Endodermal cell (in vitro differentiated cells): ENCODE data around the gene FOS. TPM values are rescaled to one million over a fixed set of nuclear protein-coding genes. Genes with fewer than 3 reads are reported as not detected.

ENCODE experiments used
- DNase-seq: peaks from one replicate; pipeline ENCODE4 v3.0.0-alpha.2; 2017
- H3K27ac ChIP-seq: 2 replicates; pipeline ENCODE4 v1.5.1; 2013; ENCODE audit warnings: mild to moderate bottlenecking, low read depth, low read length, moderate library complexity
- H3K27me3 ChIP-seq: 2 replicates; pipeline ENCODE4 v1.6.1; 2013; ENCODE audit warnings: mild to moderate bottlenecking, low read length, moderate library complexity; ENCODE audit not compliant: insufficient read depth, control insufficient read depth, poor library complexity, severe bottlenecking
- H3K36me3 ChIP-seq: 2 replicates; pipeline ENCODE4 v1.7.0; 2013; ENCODE audit warnings: mild to moderate bottlenecking, low read length, moderate library complexity; ENCODE audit not compliant: control insufficient read depth, insufficient read depth
- H3K4me1 ChIP-seq: one replicate; pipeline ENCODE4 v1.7.0; 2013; ENCODE audit warnings: low read length; ENCODE audit not compliant: control insufficient read depth, insufficient read depth
- H3K4me3 ChIP-seq: 2 replicates; pipeline ENCODE4 v1.5.1; 2013; ENCODE audit warnings: mild to moderate bottlenecking, low read length, moderate library complexity
- H3K9ac ChIP-seq: 2 replicates; pipeline ENCODE4 v1.6.1; 2013; ENCODE audit warnings: mild to moderate bottlenecking, low read length, moderate library complexity; ENCODE audit not compliant: poor library complexity, severe bottlenecking; ENCODE audit errors: extremely low read depth
- H3K9me3 ChIP-seq: 2 replicates; pipeline ENCODE4 v1.6.1; 2013; ENCODE audit warnings: mild to moderate bottlenecking, low read length, moderate library complexity; ENCODE audit not compliant: control insufficient read depth
- H3K27ac Mint-ChIP-seq: 2 replicates; pipeline ENCODE4 v1.8.0; 2020; ENCODE audit warnings: mixed read lengths
- H3K27me3 Mint-ChIP-seq: 2 replicates; pipeline ENCODE4 v1.8.0; 2021; ENCODE audit warnings: mild to moderate bottlenecking, mixed read lengths; ENCODE audit not compliant: insufficient read depth
- H3K36me3 Mint-ChIP-seq: 2 replicates; pipeline ENCODE4 v1.8.0; 2020; ENCODE audit warnings: low read depth, mixed read lengths
- H3K4me1 Mint-ChIP-seq: 2 replicates; pipeline ENCODE4 v1.8.0; 2020; ENCODE audit warnings: mixed read lengths
- H3K4me3 Mint-ChIP-seq: 2 replicates; pipeline ENCODE4 v1.8.0; 2020; ENCODE audit warnings: mild to moderate bottlenecking, moderate library complexity, mixed read lengths
- H3K9me3 Mint-ChIP-seq: 2 replicates; pipeline ENCODE4 v1.8.0; 2020; ENCODE audit warnings: mild to moderate bottlenecking, mixed read lengths
- CTCF ChIP-seq: fragments of 200-600 bp; sonication (generic); conservative IDR thresholded peaks from 2 replicates; pipeline ENCODE4 v1.5.0; 2021; ENCODE audit warnings: antibody characterized with exemption, mild to moderate bottlenecking
- WGBS, 2 experiments: methylation state at CpG; one replicate each; pipeline versions ENCODE4 v1.1.5 to v1.1.7; 2013; ENCODE audit warnings: missing lambda C conversion rate in 2 of 2, mixed read lengths in 1 of 2; ENCODE audit not compliant: insufficient coverage in 1 of 2, insufficient read length in 1 of 2; 5-methylcytosine and 5-hydroxymethylcytosine counted together
- total RNA-seq, 2 donors: library from RNA; stranded (reverse); fragmentation: NEBNext Ultra II Directional in 1 of 2; extraction: Animal tissue kit (Norgen Biotek cat#: 25700) in 1 of 2; gene quantifications; 2 replicates in 1 of 2; 3 replicates in 1 of 2; pipeline ENCODE4 v1.2.1, GENCODE V29; 2021

FOS gene
- total RNA-seq, 2 donors from 2014 or later, result 10.3 to 14.0 TPM

DNA sequence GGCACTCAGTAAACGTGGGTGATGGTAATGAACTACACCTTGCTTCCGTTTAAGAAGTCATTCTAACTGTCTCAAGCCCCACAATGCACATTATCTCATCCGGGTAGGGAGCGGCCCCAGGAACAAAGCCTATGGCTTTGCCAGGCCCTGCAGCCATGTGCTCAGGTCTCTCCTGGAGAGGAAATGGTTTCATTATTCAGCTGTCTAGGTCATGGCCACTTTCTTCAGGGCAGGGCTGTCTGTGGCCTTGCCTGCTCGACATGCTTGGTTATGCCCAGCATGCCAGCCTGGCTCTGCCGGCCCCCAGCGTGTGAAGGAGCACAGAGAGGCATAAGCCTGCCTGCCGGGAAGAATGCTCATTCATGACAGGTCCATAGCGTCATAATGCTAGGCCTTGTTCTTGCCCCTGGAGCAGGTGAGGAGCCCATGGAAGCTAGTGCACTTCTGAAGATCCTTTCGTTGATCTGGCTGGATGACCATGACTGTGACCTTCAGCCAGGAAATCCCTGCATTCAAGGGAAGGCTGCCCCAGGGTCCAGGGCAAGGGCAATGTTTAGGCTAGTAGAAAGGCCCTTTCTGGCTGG, 26.3 kb upstream of the FOS start:
- Mint-ChIP-seq H3K27me3 (no peaks in the 10 kb centered on the region), H3K9me3 (no peaks in the 10 kb centered on the region), H3K4me1 (peaks cover 21% of the 10 kb centered on the region), H3K4me3 (no peak overlapping the region), H3K36me3 (no peaks in the 10 kb centered on the region), H3K27ac (no peak overlapping the region)
- H3K9me3 ChIP-seq, result no peaks in the 10 kb centered on the region
- no peaks in the 10 kb centered on the region for H3K27me3 ChIP-seq
- H3K4me1 ChIP-seq, result no peaks in the 10 kb centered on the region
- H3K27ac ChIP-seq, result no peak overlapping the region
- no peak for TF ChIP-seq CTCF
- DNase-seq, result no peak
- no peaks in the 10 kb centered on the region for H3K36me3 ChIP-seq
- no peak overlapping the region for H3K4me3 ChIP-seq
- H3K9ac ChIP-seq, result no peak overlapping the region
- 92 to 94% methylated on average over 4 to 10 of the region's 10 CpGs for WGBS, 2 experiments

DNA sequence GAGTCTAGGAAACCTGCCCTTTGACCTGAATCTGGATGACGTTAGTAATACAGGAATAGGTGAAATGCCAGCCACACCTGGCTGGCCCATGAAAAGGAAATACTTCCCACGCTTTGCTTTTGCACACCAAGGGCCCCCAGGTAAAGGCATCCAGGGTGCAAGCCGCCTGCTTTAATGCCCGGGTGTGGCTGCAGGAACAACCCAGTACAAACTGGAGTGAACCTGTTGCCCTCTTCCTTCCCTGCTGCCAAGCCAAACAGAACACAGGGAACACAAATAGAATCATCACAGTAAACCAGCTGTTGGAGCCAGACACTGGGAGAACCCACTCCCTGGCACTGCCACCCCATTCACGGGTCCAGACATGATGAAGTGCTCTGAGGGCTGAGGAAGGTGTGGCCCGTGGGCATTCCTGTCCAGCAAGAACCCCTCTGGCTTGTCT, 24.2 kb upstream of the FOS start:
- Histone ChIP-seq H3K36me3 (no peaks in the 10 kb centered on the region), H3K9ac (no peak overlapping the region), H3K9me3 (no peaks in the 10 kb centered on the region), H3K27ac (no peak overlapping the region), H3K4me3 (no peak overlapping the region), H3K27me3 (no peaks in the 10 kb centered on the region), H3K4me1 (no peaks in the 10 kb centered on the region)
- WGBS, 2 experiments, result 88 to 100% methylated on average over 3 to 6 of the region's 6 CpGs
- no peaks in the 10 kb centered on the region for H3K27me3 Mint-ChIP-seq
- no peak overlapping the region for H3K27ac Mint-ChIP-seq
- no peak for TF ChIP-seq CTCF
- H3K36me3 Mint-ChIP-seq, result no peaks in the 10 kb centered on the region
- no peak for DNase-seq
- peaks cover 29% of the 10 kb centered on the region for H3K4me1 Mint-ChIP-seq
- H3K4me3 Mint-ChIP-seq, result no peak overlapping the region
- H3K9me3 Mint-ChIP-seq, result no peaks in the 10 kb centered on the region

DNA sequence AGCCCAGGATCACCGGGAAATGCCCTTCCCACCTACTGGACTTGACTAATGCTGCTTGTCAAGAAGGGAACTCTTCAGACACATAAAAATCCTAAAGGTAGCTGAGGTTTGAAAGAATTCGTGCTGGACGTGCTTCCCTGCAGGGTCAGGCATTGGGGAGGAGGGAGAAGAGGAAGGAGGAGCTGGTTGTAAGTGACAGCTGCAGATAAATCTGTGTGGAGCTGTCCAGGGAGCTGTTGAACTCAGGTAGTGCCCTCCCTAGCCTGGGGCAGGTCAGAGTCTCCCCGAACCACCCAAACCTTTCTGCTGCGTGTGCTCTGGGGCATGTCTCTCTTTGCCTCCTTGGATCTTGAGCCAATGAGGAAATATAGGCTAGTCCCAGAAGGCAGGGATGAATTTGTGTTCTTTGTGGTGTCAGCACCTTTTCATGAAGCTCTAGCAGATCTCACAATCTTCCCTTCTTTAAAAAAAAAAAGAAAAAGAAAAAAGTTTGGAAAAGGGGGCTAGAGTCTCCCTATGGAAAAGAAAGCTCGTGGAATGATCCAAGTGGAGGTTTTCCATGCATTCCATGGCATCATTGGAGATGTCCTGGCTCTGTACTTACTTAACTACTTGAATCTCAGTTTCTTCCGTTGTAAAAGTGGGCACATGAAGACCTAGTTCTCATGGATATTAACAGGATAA, 23.6 kb upstream of the FOS start:
- H3K9me3 Mint-ChIP-seq, result no peaks in the 10 kb centered on the region
- no peaks in the 10 kb centered on the region for H3K36me3 Mint-ChIP-seq
- Histone ChIP-seq H3K27me3 (no peaks in the 10 kb centered on the region), H3K9ac (no peak overlapping the region), H3K9me3 (no peaks in the 10 kb centered on the region), H3K4me3 (no peak overlapping the region), H3K4me1 (no peaks in the 10 kb centered on the region), H3K27ac (no peak overlapping the region), H3K36me3 (no peaks in the 10 kb centered on the region)
- no peaks in the 10 kb centered on the region for H3K27me3 Mint-ChIP-seq
- peaks cover 34% of the 10 kb centered on the region for H3K4me1 Mint-ChIP-seq
- no peak overlapping the region for H3K27ac Mint-ChIP-seq
- 66 to 100% methylated on average over 1 to 7 of the region's 7 CpGs for WGBS, 2 experiments
- H3K4me3 Mint-ChIP-seq, result no peak overlapping the region
- TF ChIP-seq CTCF, result no peak
- DNase-seq, result no peak
